Mammary epithelial cell (primary cell): ENCODE data around the gene EPYC.

ENCODE experiments used
- EZH2 ChIP-seq: IDR thresholded peaks from 2 replicates; pipeline ENCODE4 v1.6.1; 2012; ENCODE audit warnings: low read length, inconsistent platforms, borderline replicate concordance
- TF ChIP-seq, protein P1 (sequence below), 2 donors: IDR thresholded peaks in 1 of 2; conservative IDR thresholded peaks in 1 of 2; 2 replicates each; pipeline ENCODE4 v1.5.1; 2011 to 2012; ENCODE audit warnings: inconsistent platforms in 2 of 2, low read length in 2 of 2, mild to moderate bottlenecking in 2 of 2, control low read depth in 1 of 2, low read depth in 1 of 2; ENCODE audit not compliant: insufficient read depth in 1 of 2; ENCODE audit errors: extremely low read depth in 1 of 2

GRCh38 chr12:91019455-91019854, 14.7 kb upstream of the EPYC start:
- TF ChIP-seq, protein P1, sequence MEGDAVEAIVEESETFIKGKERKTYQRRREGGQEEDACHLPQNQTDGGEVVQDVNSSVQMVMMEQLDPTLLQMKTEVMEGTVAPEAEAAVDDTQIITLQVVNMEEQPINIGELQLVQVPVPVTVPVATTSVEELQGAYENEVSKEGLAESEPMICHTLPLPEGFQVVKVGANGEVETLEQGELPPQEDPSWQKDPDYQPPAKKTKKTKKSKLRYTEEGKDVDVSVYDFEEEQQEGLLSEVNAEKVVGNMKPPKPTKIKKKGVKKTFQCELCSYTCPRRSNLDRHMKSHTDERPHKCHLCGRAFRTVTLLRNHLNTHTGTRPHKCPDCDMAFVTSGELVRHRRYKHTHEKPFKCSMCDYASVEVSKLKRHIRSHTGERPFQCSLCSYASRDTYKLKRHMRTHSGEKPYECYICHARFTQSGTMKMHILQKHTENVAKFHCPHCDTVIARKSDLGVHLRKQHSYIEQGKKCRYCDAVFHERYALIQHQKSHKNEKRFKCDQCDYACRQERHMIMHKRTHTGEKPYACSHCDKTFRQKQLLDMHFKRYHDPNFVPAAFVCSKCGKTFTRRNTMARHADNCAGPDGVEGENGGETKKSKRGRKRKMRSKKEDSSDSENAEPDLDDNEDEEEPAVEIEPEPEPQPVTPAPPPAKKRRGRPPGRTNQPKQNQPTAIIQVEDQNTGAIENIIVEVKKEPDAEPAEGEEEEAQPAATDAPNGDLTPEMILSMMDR (conservative IDR thresholded peaks at IDR 0.05 in 1 of 2, IDR thresholded peaks at IDR 0.05 in 1 of 2; ENCODE audit: extremely low read depth in 1 of 2, insufficient read depth in 1 of 2, low read depth in 1 of 2, low read length in 2 of 2), result no peak
- no peak for TF ChIP-seq EZH2
